Measurements from ENCODE around the gene COL4A2.
"Not testable (repeated sequence)": the region's sequence is repeated elsewhere in the genome, so short reads cannot be mapped to it uniquely, and the experiment has no call there.

The COL4A2 gene

DNA sequence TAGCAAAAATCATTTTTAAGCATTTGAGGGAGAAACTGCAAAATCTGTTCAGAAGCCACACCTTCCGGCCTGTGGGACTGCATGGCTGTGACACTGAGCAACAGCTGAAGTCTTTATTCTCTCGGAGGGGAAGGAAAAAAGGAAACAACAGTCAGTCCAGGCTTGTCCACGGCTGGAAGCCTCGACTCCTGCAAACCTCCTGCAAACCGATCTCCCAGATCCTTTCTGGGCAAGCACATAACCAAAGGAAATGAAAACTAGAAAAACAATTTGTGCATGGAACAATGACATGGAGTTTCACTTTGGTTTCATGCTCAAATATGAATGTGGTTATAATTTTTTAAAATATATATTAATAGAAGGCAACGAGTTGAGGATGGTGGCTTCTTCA lies 1.1 kb upstream of the COL4A2 start:
- no peak overlapping the region for H3K27ac Mint-ChIP-seq
- H3K27me3 Mint-ChIP-seq, result peaks cover 44% of the 10 kb centered on the region
- H3K4me1 Mint-ChIP-seq, result peaks cover 8% of the 10 kb centered on the region
- H3K9me3 Mint-ChIP-seq, result no peaks in the 10 kb centered on the region
- no peak overlapping the region for H3K4me3 Mint-ChIP-seq
- no peaks in the 10 kb centered on the region for H3K36me3 Mint-ChIP-seq

DNA sequence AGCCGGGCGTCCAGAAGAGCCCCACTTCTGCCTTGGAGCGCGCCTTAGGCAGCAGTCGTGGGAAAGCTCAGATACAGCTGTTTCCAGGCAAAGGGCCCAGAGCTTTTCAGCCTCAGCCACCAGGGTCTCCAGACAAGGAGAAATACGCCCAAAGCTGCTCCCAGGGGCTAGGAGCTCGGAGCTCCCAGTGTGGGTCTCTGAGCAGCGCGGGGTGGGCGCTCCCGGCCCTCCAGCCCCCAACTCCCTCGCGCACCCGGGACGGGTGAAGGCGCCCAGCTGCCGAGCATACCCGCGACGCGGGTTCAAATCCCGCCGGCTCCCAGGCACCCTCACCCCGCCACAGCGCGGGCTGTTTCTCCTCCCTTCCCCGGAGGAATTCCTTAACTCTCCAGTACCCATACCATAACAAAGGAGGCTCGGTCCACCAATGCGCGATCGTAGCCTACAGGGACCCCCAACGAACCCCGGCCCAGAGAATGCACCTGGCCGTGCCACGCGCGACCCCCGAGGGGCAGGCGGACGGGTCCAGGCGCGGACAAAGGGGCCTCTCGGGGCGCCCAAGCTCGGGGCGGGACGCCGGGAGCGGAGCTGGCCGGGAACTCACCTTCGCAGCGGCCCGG lies 634 bp upstream of the COL4A2 start:
- H3K36me3 Mint-ChIP-seq, result no peaks in the 10 kb centered on the region
- H3K4me1 Mint-ChIP-seq, result peaks cover 8% of the 10 kb centered on the region
- no peak overlapping the region for H3K4me3 Mint-ChIP-seq
- H3K9me3 Mint-ChIP-seq, result no peaks in the 10 kb centered on the region
- H3K27me3 Mint-ChIP-seq, result peaks cover 45% of the 10 kb centered on the region
- H3K27ac Mint-ChIP-seq, result no peak overlapping the region

- no peak overlapping the region for H3K27ac Mint-ChIP-seq
Measured at GRCh38 chr13:110307767-110308655, 927 bp downstream of the COL4A2 start.

DNA sequence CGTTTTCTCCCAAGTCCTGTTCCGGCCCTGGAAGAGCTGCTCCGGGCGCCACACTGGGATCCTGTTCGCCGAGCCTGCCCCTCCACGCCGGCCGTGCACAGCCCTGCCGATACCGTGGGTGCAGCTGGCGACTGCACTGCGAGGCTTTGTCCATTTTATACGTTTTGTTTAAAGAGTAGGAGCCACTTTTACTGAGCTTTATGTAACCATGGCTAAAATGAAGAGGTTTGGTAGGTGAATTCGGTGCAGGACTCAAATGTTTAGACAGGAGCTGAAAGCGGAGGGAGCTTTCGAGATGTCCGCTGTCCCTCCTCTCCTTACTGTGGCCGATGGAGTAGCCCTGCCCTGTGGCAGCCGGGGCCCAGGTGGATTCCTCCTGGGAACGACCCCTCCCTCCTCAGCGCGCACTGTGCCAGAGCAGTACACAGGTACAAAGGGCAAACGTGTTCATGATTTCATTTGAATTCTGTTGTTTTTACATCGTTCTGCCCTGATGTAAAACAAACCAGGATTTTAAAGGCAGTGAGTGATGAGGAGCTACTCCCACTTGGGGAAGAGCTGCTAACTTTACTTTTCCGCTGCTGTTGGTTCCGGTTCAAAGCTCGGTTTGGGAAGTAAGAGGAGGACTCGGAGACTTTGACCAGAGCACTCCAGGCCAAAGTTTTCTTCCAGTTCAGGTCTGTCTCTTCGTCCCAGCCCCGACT lies 1.7 kb downstream of the COL4A2 start:
- Mint-ChIP-seq H3K36me3 (no peaks in the 10 kb centered on the region), H3K4me1 (peaks cover 8% of the 10 kb centered on the region), H3K9me3 (no peaks in the 10 kb centered on the region), H3K27ac (no peak overlapping the region), H3K27me3 (peaks cover 42% of the 10 kb centered on the region), H3K4me3 (no peak overlapping the region)

More at GRCh38 chr13:110307767-110308655, 927 bp downstream of the COL4A2 start:
- Mint-ChIP-seq H3K36me3 (no peaks in the 10 kb centered on the region), H3K4me1 (peaks cover 8% of the 10 kb centered on the region), H3K9me3 (no peaks in the 10 kb centered on the region), H3K27me3 (peaks cover 43% of the 10 kb centered on the region), H3K4me3 (no peak overlapping the region)

- H3K4me1 Mint-ChIP-seq, result peaks cover 8% of the 10 kb centered on the region
- H3K27ac Mint-ChIP-seq, result no peak overlapping the region
- peaks cover 34% of the 10 kb centered on the region for H3K27me3 Mint-ChIP-seq
- no peaks in the 10 kb centered on the region for H3K9me3 Mint-ChIP-seq
- no peaks in the 10 kb centered on the region for H3K36me3 Mint-ChIP-seq
- H3K4me3 Mint-ChIP-seq, result no peak overlapping the region
Measured at GRCh38 chr13:110309661-110310524, 2.8 kb downstream of the COL4A2 start.

DNA sequence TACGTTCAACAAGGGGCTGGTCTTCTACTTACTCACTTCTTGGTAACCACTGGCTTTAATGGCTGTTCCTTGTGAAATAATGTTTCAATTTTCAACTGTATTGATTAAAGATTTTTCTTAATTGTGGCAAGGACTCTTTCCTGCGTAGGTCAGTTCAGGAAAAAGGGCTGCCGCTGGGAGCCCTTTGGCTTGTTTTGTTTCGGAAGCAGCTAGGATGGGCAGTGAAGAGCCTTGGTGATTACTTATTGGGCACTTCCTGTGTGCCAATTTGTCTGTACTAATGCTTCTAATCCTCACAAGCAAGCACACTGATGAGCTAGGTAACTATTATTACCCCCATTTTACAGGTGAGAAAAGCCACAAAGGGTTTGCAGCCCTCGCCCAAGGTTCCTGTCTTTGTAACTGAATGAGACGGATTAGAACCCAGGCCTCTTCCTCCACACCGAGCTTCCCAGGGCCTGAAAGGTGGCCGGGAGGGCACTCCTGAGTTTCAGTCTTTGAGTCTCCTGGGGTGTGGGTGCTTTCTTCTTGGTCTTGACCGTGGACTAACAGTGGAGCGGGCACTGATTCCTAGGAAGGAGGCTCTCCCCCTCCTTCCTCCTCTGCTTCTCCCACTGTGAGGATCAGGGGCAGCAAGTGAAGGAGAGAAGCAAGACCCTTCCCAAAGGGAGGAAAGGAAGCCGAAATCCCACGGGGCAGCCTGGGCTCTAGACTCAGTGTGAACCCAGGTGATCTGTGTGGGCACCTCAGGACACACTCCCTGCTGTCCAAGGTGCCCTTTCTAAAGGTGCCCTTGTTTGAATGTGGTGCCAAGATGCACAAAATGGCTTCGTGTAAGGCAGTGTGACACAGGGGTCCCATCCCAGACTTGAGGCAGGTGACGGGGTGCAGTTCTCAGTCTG lies 3.7 kb downstream of the COL4A2 start:
- Mint-ChIP-seq H3K4me1 (peaks cover 5% of the 10 kb centered on the region), H3K9me3 (no peaks in the 10 kb centered on the region), H3K27ac (no peak overlapping the region), H3K4me3 (no peak overlapping the region), H3K27me3 (peaks cover 28% of the 10 kb centered on the region), H3K36me3 (no peaks in the 10 kb centered on the region)

GRCh38 chr13:110311443-110312338 lies 4.6 kb downstream of the COL4A2 start:
- Mint-ChIP-seq H3K27me3 (peaks cover 26% of the 10 kb centered on the region), H3K27ac (no peak overlapping the region), H3K9me3 (no peaks in the 10 kb centered on the region), H3K4me1 (peaks cover 4% of the 10 kb centered on the region), H3K4me3 (no peak overlapping the region), H3K36me3 (no peaks in the 10 kb centered on the region)

GRCh38 chr13:110312339-110313031 lies 5.4 kb downstream of the COL4A2 start:
- Mint-ChIP-seq H3K9me3 (no peaks in the 10 kb centered on the region), H3K36me3 (no peaks in the 10 kb centered on the region), H3K27me3 (peaks cover 26% of the 10 kb centered on the region), H3K4me1 (peaks cover 4% of the 10 kb centered on the region), H3K27ac (no peak overlapping the region), H3K4me3 (no peak overlapping the region)

DNA sequence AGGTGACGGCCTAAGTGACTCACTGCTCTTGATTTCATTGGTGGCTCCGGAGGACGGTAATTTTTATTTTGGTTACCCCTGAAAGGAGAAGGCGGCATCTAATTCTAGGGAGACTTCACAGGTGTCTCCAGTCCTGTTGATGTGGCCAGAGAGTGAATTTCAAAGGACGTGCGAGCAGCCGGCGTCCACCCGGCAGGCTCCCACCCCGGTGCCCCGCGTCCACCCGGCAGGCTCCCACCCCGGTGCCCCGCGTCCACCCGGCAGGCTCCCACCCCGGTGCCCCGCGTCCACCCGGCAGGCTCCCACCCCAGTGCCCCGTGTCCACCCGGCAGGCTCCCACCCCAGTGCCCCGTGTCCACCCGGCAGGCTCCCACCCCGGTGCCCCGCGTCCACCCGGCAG lies 6.2 kb downstream of the COL4A2 start:
- peaks cover 21% of the 10 kb centered on the region for H3K27me3 Mint-ChIP-seq
- not testable (repeated sequence) for H3K4me1 Mint-ChIP-seq, H3K27ac Mint-ChIP-seq, H3K9me3 Mint-ChIP-seq, H3K36me3 Mint-ChIP-seq, H3K4me3 Mint-ChIP-seq

- not testable (repeated sequence) for H3K36me3 Mint-ChIP-seq, H3K27ac Mint-ChIP-seq, H3K9me3 Mint-ChIP-seq, H3K4me1 Mint-ChIP-seq, H3K4me3 Mint-ChIP-seq
- H3K27me3 Mint-ChIP-seq, result peaks cover 16% of the 10 kb centered on the region
Measured at GRCh38 chr13:110313733-110314132, 6.6 kb downstream of the COL4A2 start.

- Mint-ChIP-seq H3K9me3 (no peaks in the 10 kb centered on the region), H3K4me1 (peaks cover 3% of the 10 kb centered on the region), H3K27ac (no peak overlapping the region), H3K27me3 (peaks cover 18% of the 10 kb centered on the region), H3K4me3 (no peak overlapping the region), H3K36me3 (no peaks in the 10 kb centered on the region)
Measured at GRCh38 chr13:110314516-110315245, 7.6 kb downstream of the COL4A2 start.

DNA sequence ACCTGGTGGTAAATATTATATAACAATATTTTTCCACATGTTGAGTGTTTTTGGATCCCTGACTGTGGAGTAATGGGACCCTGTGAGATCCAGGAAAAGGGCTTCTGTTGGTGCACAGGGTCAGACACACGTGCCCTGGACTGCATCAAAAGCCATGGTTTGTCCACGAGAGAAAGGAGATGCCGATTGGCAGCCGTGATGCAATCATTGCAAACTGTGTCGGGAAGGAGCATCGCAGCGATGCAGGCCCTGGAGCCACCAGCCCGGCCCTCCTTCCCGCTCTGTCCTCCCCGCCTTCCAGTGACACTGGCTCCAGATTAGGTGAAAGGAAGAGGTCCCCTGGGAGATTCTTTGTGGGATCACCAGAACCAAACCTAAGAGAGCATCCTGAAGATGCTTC lies 9.1 kb downstream of the COL4A2 start:
- no peaks in the 10 kb centered on the region for H3K36me3 Mint-ChIP-seq
- peaks cover 6% of the 10 kb centered on the region for H3K4me1 Mint-ChIP-seq
- H3K27me3 Mint-ChIP-seq, result peaks cover 13% of the 10 kb centered on the region
- H3K9me3 Mint-ChIP-seq, result no peaks in the 10 kb centered on the region
- H3K27ac Mint-ChIP-seq, result no peak overlapping the region
- H3K4me3 Mint-ChIP-seq, result no peak overlapping the region

DNA sequence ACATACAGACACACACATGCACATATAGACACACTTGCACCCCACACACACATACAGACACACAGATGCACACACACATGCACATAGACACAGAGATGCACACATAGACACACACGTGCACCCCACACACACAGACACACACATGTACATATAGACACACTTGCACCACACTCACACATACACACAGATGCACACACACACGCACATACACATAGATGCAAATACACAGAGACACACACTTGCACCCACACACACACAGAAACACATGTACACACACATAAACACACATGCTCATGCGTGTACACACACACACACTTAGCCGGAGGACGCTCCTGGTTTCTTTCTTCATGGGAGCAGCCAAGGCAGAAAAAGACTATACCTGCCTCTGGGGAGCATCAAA lies 10.0 kb downstream of the COL4A2 start:
- H3K4me1 Mint-ChIP-seq, result peaks cover 6% of the 10 kb centered on the region
- no peaks in the 10 kb centered on the region for H3K36me3 Mint-ChIP-seq
- H3K4me3 Mint-ChIP-seq, result no peak overlapping the region
- H3K27me3 Mint-ChIP-seq, result peaks cover 13% of the 10 kb centered on the region
- no peak overlapping the region for H3K27ac Mint-ChIP-seq
- no peaks in the 10 kb centered on the region for H3K9me3 Mint-ChIP-seq
